GM18867 (cell line): ENCODE results near the gene CPA2.

Experiments
- ATAC-seq: cut with Tn5 transposase; IDR thresholded peaks from one replicate; pipeline ENCODE4 v1.9.1; 2021; ENCODE audit warnings: mild to moderate bottlenecking, moderate library complexity; ENCODE audit not compliant: unreplicated experiment

The CPA2 gene

DNA sequence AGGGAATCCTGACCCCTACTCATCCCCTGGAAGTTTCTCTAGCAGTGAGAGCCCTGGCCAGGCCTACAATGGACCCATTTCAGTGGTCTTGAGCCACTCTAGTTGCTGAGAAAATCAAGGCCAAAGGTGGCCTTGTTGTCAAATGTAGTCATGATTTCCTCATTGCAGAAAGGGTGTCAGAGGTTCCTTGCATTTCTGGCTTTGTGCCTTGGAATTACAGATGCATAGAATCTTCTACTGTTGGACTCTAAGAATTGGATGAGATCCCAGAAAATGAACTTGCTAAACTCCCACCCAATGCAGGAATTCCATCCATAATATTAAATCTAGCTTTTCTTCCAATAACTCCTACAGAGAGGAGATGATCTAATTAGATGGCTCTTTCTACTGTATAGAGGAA lies 12.2 kb downstream of the CPA2 start:
- ATAC-seq: no peak

DNA sequence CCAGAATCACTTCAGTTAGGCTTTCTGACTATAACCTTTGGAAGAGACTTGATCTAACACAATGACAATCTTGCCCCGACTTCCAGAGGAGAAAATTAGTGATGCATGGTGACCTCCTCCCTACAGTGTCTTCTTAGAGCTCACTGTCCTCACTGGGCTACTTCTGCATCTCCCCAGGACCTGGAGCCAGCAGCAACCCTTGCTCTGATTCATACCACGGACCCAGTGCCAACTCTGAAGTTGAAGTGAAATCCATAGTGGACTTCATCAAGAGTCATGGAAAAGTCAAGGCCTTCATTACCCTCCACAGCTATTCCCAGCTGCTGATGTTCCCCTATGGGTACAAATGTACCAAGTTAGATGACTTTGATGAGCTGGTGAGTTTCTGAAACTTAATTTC lies 12.6 kb downstream of the CPA2 start:
- ATAC-seq: no peak

DNA sequence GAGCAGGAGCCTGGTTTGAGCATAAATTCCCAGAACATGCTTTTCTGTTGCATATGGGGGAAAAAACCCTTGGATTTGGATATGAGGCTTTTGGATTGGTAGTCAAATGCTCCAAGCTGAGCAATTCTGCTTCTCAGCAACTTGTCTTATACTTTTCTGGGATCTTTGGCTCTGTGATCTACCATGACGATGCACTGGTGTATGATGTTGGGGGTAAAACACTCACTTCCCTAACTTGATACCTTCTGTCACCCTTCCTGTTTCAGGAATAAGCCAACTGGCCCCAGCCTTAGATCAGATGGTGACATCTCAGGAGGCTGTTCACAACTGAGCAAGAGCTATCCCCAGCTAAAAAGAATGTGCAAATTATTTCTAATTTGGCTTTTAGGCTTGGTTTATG lies 13.2 kb downstream of the CPA2 start:
- no peak for ATAC-seq

DNA sequence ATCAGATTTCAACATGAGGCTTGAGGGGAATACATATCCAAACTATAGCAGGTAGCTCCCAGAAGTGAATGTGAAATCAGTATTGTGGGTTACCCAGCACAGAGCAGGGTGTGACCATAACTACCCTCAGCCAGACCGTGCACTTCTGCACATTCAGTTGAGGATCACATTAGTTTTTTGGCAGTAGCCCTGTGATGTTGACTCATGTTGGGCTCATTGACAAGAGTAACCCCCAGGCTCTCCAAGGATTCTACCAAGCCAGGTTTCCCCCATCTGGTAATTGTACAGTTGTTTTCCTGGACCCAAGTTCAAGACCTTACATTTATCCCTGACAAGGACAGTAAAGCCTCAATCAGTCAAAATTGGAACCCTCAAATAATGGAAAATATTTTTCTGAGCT lies 14.6 kb downstream of the CPA2 start:
- no peak for ATAC-seq

DNA sequence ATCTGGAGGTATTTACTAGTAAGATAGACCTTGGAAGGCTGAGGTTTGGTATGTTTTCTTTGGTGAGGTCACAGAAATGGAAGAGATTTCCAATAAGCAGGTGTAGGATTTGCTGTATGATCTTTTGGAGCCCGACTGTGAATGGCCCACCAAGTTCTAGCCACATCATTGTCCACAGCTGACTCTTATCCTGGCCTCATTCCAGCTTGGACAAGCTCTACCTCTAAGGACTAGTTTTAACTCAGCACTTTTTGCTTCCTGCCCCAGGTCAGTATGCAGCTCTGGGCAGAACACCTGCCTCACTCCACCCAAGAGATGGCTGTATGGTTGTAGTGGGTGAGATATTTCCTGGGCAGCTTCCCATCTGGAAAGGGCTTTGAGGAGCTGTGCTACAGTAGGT lies 20.2 kb downstream of the CPA2 start:
- no peak for ATAC-seq

DNA sequence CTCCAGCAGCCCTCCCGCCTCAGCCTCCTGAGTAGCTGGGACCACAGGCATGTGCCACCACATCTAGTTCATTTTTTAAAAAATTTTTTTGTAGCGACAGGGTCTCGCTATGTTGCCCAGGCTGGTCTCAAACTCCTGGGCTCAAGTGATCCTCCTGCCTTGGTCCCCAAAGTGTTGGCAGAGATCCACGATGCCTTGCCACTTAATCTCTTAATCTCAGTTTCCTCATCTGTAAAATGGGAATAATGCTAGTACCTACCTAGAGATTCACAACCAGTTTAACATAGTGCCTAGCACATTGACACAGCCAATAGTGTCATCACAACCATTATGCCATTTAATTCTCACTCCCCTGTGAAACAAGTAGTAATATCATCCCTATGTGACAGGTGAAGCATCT lies 21.5 kb downstream of the CPA2 start:
- ATAC-seq: no peak

DNA sequence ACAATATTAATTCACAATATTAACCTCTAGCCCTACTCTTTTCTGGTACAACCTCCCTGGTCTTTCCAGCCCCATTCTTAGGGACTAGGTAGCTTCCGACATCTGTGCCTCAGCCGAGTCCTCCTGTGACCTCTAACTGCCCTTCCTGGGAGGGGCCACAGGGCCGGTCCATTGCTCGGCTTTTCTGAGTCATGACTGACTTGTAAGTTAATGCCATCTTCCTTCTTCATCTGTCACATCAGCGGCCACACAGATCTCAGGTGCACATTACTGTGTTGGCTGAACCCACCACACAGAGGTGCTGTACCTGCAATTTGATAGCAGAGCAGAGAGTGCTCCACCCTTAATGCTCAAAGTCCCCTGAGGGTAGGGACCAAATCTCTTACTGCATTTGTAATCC lies 22.2 kb downstream of the CPA2 start:
- ATAC-seq: no peak

DNA sequence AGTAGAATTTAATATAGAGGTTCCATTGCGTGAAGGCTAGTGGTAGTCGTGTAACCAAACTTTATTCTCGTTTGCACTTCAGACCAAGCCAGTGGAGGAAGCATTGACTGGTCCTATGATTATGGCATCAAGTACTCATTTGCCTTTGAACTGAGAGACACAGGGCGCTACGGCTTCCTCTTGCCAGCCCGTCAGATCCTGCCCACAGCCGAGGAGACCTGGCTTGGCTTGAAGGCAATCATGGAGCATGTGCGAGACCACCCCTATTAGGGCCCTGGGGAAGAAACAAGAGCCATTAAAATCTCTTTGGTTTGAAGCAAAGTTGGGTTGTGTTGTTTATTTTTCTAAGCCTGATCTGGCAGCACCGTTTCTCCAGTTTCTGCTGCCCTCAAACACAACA lies 22.8 kb downstream of the CPA2 start:
- no peak for ATAC-seq

DNA sequence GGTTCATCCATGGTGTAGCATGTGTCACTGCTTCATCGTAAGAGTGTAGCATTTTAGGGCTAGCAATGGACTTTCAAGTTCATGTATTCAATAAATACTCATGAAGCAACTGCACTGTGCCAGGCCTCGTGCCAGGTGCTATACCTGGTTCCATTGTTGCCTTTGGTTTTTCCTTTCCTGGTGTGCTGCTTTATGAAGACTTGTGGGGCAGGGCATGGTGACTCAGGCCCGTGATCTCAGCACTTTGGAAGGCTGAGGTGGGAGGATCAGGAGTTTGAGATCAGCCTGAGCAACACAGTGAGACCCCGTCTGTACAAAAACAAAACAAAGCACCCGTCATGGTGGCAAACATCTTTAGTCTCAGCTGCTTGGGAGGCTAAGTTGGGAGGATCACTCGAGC lies 24.1 kb downstream of the CPA2 start:
- no peak for ATAC-seq

DNA sequence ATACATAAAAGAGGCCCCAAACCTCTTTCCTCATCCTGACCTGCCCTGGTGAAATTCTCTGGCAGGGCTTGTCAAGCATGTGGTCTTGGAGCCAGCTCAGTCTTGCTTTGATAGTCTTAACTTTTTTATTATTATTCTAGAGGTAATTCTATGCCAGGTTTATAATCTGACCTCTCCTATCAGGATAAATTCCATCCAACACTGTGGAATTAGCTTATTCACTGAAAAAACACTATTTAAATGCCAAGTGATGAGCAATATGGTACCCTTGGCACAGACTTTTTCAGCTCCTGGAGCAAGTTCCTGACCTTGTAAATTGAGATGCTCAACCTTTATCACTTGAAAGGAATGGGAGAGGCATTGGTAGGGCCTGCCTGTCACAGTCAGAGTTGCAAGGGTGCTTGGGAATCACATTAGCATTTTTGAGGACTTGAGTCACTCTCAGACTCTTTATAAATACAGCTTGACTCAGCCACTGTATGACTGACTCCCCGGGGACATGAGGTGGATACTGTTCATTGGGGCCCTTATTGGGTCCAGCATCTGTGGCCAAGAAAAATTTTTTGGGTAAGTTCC lies 26.1 kb downstream of the CPA2 start, which contains the start of gene CPA4:
Gene CPA4 (plus strand): TSS at position 480 of the 576 bp plus-strand sequence. CDS start 20 bp downstream, at position 500.
- no peak for ATAC-seq

DNA sequence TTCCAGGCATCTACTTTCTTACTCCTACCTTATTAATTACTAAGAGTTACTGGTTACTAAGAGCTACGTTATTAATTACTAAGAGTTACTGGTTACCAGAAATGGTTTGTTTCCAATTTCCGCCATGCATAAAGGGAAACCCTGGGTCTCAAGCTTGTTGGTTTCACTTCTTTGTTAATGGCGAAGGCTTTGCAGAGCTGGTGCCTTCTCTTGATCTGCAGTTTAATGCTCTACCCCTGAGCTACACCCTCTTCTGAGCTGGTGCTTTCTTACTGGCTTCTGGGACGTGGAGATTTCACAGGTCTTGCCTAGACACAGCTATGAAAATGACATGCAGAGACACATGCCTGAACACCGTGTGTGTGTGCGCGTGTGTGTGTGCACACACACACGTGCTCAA lies 26.9 kb downstream of the CPA2 start:
- ATAC-seq: no peak

DNA sequence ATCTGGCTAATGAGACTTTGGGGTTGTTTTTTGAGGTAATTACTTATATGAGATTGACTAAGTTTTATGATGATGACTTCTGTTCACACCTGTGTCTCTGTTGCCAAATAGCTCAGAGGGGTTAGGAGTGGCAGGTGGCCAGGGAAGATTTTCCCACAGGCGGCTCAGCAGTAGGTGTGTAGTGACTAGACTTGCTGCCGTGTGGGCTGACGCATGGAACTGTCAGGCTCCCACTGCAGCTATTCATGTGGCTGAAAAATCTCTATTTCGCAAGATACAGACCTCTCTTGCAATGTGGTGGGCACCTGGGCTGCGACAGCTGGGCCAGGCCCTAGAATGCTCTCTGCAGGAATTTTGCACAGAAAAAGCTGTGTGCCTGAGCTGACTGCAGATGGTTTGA lies 27.7 kb downstream of the CPA2 start:
- ATAC-seq: no peak

DNA sequence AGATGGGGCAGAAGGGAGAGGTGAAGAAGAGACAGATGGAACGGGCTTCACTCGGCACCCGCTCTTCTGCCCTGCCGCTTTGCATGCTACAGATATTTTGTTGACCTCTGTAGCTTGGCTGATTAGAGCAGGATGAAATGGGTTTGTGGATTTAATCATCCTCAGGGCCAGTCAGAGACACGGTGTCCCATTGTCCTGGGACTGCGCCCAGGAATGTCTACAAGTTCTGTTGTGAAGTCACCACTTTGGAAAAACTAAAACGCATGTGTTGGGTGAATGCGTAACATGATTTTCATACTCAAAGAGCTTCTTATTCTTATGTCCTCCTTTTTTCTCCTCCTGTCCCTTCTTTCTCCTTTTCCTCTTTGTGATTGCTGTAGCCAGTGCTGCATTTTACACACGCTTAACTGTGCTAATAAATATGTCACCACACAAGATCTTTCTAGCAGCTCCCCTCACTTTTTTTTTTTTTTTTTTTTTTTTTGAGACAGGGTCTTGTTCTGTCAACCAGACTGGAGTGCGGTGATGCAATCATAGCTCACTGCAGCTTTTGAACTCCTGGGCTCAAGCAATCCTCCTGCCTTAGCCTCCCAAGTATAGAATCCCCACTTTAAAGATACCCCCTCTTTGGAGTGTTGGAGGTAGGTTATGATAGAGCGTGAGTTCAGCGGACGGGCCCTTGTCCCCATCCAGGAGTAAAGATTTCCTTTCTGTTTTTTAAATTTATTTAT lies 29.7 kb downstream of the CPA2 start:
- no peak for ATAC-seq

DNA sequence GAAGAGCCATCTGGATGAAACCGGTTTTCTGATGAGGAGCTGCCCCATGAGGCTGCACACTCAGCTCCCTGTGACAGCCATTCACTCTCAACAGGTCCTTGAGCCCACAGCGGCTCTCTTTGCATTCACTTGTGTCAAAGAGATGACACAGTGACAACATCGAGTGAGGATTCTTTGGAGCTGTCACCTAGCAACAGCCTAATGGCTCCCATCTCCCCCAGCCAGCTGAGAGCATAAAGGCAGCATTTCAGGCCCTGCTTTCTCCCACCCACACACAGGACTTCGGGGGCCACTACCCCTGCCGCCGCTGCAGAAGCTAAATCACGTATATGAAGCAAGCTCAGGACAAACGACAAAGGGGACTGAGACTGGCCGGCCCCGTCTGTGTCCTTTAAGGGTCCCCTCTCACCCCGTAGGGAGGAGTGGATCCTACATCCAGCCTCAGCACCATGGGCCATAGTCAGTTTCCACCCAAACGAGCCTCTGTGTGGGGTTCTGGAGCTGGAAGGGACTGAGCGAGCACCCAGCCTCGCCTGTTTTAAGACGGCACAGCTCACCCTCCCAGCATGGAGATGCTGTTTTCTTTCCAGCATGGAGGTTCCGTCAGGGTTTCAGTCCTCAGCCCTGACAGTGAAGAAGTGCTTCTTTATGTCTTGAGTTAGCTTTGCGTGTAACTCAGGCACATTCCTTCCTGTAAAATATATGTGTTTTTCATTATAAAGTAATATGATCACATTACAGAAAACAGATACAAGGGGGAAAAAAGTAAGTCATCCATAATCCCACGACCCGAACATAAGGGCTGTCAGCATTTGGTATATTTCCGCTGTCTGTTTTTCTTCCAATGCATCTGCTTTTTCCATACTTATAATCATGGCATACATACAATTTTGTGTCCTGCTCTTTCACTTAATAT lies 31.2 kb downstream of the CPA2 start:
- no peak for ATAC-seq

DNA sequence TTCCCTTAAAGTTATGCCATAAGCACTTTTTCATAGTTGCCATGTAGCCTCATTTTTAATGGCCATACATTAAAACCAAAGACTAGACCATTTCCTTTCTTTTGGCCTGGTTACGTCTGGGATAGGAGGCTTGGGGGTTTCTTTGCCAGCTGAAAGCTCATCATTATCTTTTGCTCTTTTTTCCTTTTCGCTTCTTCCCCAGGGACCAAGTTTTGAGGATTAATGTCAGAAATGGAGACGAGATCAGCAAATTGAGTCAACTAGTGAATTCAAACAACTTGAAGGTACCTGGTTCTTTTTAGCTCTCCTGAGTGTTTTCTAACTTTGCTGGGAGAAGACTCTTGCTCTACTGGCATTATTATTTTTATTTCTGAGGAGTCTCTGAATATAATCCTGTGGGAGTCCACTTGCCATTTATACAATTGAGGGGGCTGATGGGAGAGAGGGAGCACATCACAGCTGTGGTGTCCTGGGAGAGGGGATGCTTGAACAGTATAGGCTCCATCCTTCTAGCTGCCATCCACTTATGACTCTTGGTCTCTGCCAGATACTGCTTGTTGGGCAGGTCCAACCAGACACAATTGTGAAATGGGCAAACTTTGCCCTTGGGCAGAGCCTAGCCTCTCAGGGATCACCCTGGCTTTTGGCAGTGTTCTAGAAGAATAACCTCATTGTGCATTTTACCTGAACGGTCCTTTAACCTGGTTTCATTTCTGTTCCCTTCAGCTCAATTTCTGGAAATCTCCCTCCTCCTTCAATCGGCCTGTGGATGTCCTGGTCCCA lies 32.1 kb downstream of the CPA2 start:
- no peak for ATAC-seq

DNA sequence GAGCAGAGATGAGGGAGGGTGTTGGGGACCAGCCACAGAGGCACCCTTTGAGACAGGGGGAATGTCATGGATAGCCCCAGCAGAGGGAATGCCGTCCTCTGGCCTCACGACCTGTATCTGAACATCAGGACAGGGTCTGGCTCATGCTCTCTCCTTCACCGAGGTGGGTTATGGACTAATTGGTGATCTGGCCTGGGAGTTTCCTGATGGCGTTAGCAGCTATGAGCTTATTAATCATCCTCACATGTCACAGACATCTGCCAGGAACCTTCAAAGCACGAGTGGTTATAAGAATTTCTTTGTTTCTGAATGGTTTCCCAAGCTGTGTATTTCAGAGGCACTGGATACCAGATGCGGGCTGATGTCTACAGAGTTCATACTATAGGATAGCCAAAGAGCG lies 33.2 kb downstream of the CPA2 start:
- no peak for ATAC-seq

DNA sequence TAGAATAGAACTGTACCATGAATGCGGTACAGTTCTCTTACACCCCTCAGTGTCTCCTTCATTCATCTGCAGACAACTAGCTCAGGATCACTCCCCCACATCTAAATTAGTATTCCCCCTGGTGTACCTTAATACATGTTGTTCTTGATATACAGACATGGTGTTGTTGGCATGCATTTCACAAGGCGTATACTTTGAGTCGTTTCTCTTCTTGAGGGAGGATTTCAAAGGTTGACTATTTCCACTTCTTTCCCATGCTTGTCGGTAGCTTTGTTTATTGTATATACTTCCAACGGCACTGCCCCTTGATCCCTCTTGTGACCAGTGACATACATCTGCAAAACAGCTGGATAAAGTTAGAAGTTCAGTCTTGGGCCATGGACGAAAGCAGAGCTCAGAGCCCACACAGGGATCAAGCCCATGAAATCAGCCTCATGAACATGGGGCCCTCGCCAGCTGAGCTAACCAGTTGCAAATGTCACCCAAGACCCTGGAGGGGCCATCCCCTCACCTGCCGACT lies 34.9 kb downstream of the CPA2 start:
- ATAC-seq: no peak

DNA sequence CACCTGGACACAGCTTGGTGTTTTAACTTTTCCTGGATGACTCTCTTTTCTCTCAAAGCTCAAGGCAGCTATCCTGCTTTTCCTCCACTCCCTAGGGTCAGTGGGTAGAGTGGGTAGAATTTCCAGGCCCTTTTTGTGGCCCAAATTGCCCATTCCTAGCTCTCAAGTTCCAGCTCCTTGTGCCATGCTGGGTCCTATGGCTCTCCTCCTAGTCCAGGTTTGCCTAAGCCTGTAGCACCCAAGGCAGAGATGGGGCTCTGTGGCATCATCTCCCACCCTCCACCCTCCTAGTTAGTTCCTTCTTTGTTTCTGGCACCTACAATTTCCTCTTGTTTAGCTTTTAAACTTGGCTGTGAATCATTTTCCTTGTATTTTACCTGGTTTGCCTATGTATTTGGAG lies 36.0 kb downstream of the CPA2 start:
- no peak for ATAC-seq

DNA sequence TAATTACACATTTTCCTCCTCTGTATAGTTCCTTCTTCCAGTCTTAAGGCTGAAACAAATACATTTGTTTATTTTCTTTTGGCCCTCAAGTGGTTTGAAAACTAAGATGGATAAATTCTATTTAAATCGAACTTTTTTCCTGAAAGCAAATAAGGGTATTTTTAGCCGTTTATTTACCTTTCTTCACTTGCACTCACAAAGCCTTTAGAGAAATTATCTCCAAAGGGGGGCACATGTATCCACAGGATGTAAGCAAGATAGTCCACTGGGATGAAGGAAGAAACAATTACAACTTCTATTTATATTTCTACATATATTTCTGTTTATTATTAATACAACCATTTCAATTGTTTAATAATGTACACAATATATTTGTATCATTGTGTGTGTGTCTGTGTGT lies 36.5 kb downstream of the CPA2 start:
- ATAC-seq: no peak

DNA sequence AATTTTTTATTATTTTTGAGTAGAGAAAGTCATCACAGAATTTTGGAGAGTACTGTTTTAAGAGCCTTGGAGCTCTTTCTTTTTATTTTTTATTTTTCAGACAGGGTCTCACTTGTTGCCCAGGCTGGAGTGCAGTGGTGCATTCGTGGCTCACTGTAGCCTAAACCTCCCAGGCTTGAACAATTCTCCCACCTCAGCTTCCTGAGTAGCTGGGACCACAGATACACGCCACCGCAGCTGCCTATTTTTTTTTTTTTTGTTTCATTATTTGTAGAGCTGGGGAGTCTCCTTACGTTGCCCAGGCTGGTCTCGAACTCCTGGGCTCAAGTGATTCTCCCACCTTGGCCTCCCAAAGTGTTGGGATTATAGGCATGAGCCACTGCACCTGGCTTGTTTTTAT lies 36.9 kb downstream of the CPA2 start:
- ATAC-seq: no peak

DNA sequence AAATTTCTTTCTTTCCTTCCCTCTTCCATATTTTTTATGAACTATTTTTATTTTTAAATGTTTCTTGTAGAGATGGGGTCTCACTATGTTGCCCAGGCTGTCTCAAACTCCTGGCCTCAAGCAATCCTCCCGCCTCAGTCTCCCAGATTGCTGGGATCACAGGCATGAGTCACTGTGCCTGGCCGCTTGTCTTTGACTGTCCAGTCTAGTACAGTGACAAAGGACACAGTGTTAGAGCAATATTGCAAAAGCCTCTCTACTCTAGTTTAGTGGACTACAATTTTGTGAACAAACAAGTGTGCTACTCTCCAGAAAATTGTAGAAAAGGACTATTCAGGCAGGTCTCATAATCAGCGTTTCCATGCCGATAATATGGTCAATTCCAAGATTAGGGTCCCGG lies 37.3 kb downstream of the CPA2 start:
- no peak for ATAC-seq
